Fibroblast of upper back skin (primary cell): ENCODE measurements around the gene OSR1.
"Not testable (repeated sequence)": the region's sequence is repeated elsewhere in the genome, so short reads cannot be mapped to it uniquely, and the experiment has no call there.

ENCODE experiments used
- DNase-seq: peaks from one replicate; pipeline ENCODE4 v3.0.0-alpha.2; 2013

Gene OSR1

DNA sequence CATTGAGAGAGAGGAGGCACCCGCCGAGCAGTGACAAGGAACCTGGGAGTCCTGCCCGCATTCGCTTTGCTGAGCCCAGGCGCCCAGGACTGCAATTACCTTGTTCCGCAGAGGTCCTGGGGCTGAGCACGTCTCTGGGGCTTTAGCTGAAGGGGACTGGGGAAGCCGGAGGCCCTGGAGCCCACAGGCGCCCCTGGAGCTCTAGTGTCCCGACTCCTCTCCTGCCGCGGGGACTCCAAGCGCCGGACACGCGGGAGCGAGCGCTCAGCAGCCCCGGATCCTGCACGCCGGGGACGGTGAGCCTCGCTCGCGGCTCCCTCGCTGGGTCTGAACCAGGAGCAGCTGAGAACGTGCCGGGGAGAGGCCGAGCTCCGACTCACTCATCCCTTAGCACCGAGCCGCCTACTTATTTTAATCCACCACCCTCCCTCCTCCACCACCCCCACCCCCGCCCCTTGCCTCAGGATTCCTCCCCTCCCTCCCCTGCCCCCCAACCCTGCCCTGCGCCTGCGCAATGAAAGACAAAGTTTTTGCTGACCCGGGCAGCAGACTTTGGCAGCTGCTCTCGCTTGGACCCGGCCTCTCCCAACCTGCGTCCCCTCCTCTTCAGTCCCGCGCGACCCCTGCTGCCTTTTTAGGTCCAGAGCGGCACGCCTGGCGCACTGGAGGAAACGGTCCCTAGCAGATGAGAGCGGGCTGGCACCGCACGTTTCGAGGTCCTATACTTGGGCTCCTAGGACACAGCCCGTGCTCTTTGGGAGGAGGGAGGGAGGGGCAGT lies at the start of gene OSR1:
Gene OSR1, minus strand, starts transcription at position 382 of the 779 bp plus-strand sequence. CDS start 4,818 bp downstream, outside the sequence.
- peak; percentile 69 for DNase-seq

DNA sequence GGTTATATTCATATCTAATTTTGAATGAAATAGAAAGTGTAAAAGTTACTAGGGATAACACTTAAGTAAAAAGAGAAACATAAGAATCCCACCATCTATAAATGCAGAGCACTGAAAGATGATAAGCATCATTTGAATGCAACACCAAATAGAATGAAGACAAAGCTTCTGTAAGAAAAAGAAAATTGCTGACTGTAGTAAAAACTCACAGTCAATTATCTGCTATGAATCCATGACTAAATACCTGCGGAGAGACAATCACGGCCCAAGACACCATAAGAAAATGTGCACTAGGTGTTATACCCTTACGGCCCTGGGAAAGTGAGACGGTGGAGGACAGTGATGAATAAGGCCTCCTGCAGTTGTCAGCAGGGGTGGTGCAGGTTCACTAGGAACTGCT lies 45.4 kb upstream of the OSR1 start:
- DNase-seq: no peak

DNA sequence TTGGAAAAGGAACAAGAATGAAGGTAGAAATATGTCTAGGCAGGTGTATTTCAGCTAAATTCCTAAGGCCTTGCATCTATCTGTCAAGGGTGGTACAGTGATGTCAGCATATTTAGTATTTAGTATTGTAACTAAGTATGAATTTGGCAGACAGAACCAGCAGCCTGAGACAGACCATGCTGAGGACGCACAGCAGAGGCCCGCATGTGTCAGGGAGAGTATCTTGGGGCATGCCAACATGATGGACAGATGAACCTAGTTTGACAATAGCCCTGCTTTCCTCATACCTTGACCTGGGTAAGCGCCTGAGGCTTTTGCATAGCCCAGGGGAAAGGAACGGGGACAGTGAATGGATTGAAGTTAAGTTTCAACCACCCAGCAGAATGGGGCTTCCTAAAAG lies 33.8 kb upstream of the OSR1 start:
- DNase-seq: no peak

DNA sequence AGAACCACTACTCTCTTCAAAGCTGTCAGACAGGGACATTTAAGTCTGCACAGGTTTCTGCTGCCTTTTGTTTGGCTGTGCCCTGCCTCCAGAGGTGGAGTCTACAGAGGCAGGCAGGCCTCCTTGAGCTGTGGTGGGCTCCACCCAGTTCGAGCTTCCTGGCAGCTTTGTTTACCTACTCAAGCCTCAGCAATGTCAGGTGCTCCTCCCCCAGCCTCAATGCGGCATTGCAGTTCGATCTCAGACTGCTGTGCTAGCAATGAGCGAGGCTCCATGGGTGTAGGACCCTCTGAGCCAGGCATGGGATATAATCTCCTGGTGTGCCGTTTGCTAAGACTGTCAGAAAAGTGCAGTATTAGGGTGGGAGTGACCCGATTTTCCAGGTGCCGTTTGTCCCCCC lies 31.0 kb upstream of the OSR1 start:
- DNase-seq: not testable (repeated sequence)

DNA sequence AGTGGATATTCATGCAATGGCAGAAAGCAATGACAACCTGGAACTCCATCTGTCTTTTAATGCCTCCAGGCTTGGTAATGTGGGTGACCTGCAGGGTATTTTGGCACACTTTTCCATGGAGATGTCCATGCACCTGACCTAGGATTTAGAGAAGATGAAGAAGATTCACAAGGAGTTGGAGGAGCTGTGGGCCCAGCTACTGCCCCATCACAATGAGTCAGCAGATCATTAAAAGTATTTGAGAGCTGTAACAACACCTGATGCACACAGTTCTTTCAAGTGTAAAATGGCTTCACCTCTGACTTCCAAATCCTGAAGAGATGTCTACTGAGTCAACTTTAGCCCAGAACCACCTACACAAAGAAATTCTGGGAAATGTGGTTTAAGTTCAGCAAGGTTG lies 22.1 kb upstream of the OSR1 start:
- DNase-seq: no peak

DNA sequence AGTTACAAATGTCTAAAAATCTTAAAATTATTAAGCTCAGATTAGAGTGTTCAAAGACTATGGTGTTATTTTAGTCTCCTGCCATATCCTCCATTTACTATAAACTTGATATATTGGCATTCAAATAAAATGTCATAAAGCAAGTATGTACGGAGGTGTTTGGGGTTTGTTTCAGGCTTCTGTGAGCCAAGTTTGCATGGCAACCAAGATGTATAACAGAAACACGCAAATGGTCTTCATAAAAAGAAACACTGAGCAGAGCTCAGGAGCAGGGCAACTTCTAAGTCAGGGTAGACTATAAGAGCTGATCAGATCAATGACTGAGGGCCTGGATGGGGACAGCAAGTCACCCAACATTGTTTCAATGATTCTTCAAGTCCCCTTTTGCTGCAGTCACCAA lies 20.5 kb upstream of the OSR1 start:
- no peak for DNase-seq

DNA sequence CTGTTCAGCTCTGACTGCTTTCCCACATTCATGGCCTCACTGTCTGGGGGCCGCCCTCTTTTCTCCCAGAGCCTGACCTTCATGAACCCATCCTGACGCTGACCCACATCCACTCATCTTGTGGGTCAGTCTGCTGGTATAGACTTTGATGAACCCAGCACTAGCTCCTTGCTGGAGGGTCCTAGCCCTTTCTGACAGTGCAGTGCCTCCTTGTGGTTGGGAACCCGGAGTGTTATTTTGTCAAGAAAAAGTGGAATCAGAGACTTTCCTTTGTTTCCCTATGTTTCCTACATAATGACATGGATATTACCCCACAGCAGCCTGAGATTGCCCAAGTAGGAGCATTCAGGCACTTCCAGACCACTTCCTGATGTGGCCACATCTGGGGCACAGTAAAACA lies 19.3 kb upstream of the OSR1 start:
- no peak for DNase-seq

DNA sequence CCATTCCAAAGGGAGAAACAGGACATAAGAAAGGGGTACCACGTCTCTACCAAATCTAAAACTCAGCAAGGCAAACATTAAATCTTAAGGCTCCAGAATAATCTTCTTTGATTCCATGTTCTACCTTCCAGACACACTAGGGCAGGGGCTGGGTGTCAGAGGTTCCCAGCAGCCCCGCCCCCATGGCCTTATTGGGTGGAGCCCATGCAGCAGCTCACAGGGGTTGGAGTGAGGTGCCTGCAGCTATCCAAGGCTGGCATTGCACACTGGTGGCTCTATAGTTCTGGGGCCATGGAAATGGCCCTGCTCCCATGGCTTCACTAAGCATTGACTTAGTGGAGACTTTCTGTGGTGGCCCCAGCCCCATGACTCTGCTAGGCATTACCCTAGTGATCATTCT lies 14.9 kb upstream of the OSR1 start:
- DNase-seq: no peak

DNA sequence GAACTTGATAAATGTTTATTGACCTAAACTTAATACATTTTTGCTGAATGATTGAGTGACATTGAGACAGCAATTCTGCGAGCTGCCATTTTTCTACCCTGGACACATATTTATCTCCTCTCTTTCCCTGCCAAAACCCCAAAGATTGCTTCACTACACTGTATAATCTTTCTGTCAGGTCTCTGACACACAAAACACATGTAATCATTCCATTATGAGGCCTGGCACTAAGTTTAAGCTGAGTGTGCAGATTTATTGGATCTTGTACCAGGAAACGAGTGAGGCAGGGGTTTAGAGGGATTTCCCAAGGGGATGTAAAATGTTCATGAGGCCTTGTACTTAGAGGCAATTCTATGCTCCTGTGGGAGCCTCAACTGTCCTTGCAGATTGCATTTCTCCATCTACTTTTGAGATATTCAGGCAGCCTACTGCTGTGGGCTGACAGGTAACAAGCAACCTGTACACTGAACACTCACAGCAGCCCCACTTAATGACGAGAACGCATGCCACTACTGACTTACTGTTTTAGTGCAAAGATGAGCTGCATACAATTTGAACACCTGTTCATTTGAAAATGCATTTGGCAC lies 13.7 kb upstream of the OSR1 start:
- peak; percentile 40 for DNase-seq

DNA sequence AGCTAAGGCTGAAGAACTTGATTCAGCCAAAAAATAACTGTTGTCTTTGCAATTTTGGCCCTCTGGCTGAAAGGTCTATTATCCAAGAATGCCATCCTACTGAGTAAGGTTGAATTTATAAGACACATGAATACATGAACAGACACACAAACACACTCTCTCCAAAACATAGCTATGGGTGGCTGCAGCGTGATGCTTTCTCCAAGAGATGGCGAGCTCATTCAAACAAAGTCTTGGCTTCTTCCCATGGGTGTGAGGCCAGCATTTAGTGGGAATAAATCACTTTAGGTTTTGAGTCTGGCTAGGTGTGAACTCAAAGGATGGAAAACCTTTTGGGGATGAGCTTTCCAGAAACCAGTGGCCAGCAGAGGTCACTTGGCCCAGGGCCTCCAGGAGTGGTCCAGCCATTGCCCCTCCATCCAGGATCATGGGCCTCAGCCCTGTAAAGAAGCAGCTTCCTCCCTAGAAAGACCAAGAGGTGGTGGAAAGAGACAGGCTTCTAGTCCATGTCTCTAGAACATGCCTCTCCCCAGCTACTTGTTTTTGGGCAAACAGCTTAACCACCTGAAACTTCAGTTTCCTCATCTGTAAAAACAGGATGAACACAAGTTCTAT lies 11.0 kb upstream of the OSR1 start:
- DNase-seq: peak; percentile 62

DNA sequence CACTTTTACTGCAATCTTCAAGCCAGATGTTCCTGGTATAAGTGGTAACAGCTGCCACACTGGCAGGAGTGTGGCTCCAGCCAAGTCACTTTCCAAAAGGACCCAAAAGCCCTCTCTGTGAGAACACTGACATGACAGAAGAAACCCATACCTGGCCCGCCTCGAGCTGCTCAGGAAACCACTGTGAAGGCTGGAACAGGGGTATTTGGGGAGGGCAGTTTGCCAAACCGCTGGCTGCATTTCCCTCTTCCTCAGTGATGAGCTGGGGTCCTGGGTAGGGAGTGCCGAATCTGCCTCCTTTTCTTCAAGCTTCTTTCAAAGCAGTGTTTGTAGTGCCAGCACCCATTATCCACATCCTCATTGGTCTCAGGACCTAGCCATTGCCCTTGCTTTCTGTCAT lies 10.3 kb upstream of the OSR1 start:
- DNase-seq: no peak

DNA sequence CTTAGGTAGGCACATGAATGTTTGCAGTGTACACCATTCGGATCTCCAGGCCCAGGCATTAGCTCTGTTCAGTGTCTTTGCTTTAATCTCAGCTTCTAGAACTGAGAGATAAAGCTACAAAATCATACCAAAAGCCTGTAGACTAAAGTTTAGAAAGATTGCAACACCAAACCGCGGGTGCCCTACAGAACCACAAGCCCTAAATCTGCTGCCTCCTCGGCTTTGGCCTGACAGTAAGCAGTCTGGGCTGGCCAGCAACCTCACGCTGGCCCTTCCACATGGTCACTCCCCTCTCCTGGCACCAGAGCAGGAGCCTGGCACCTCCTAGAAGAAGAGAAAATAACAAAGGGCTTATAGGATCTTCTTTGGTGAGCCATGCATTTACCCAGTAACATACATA lies 8.9 kb upstream of the OSR1 start:
- no peak for DNase-seq

DNA sequence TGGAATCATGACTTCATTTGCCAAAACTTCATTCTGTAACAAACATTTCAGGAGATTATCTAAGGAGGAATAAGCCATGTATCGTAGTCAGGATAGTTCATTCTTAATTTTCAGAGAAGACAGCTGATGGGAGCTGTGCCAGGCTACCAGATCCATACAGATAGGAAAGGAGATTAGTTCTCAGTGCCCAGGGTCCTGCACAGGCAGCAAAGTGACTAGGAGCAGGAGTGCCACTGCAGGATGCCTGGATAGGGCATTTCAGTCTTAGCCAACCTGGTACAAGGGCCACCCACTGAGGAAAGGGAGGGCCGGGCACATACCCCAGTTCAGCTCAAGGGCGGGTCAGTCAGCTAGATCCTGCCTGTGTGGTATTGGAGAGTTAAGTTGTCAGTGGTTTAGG lies 6.7 kb upstream of the OSR1 start:
- no peak for DNase-seq

DNA sequence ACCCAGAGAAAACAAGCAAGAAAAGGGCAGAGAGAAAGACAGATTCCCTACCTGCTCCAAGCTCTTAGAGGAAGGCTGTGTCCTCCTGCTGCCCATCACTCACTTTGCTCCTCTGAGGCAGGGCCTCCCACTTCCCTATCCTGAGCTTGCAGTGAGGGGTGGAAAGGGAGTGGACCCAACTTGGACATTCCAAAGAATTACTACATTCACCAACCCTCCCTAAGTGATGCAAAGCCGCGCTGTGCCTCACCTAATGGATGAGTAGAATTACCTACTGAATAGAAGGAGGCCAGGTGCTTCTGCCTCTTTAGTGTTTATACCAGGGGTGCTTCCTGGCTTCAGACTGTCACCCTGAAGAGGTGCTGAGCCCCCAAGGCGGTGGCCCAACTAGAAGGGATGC lies 5.6 kb upstream of the OSR1 start:
- DNase-seq: no peak

DNA sequence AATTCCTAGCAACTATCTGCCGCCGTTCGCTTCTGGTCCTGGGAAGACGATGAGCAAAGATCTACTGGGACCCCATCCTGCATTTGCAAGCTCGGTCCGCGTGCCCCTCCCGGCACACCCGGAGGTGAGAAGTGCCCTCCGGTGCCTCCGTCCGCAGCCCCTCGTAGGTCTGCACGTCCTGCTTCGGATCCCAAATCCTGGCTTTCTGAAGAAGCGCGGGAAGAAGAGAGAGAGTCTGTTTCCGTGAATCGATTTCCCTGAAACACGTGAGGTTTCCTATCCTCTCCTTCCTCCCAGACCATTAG lies 5.0 kb upstream of the OSR1 start:
- no peak for DNase-seq

DNA sequence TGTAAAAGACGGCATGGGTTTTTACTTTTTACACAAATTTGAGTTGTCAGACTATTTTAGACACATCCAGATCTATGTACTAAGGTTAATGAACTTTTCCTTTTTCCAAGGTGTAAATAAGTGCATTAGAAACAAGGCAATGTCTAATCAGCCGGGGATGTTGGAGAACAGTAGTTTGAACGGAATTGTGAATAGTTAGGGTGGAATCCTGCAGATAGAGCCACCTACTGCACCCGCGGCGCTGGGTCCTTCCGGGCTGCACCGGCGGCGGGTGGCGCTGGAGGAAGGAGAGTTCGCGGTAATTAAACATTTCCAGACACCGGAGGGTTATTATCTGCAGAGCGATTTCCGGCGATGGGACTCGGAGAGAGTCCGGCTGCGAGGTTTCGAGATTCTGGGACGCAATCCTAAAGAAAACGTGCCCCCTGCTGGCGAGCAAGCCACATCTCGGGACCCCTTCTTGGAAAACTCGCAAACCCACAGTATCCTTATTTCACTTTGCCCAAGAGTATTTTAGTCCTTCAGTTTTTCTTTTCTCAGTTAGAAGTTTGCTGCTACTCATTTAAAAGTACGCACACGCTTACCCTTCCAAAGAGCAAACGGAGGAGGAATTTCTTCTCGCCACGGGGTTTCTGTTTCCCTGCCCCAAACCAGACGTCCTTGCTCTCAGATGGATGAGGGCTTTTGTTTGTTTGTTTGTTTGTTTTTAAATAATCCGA lies 4.5 kb upstream of the OSR1 start:
- DNase-seq: peak; percentile 86

DNA sequence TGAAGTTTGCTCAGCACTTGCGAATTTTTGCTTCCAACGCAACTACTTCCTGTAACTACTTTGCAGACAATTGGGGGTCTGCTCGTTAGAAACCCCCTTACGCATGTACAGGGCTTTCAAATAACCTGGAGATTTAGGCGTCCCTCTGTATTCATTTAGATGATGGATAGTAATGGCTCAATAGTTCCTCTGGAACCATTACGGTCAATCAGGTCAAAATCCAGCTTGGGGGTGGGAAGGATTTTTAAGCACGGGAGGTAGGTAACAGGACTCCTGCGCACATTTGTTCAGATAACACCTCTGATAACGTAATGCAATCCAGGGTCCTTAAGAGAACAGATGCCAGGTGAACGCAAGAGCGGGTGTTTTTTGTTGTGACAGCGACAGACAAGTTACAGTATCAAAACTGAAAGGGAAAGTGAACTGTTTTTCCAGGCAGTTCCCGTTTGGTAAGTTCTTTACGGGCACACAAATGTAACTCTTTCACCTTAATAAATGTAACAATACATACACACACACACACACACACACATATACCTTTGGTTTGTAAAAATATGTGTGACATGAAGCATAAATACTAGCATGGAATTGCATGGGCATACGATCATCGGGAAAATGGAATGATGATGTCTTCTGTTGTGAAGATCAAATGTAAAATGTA lies 3.8 kb upstream of the OSR1 start:
- DNase-seq: no peak

DNA sequence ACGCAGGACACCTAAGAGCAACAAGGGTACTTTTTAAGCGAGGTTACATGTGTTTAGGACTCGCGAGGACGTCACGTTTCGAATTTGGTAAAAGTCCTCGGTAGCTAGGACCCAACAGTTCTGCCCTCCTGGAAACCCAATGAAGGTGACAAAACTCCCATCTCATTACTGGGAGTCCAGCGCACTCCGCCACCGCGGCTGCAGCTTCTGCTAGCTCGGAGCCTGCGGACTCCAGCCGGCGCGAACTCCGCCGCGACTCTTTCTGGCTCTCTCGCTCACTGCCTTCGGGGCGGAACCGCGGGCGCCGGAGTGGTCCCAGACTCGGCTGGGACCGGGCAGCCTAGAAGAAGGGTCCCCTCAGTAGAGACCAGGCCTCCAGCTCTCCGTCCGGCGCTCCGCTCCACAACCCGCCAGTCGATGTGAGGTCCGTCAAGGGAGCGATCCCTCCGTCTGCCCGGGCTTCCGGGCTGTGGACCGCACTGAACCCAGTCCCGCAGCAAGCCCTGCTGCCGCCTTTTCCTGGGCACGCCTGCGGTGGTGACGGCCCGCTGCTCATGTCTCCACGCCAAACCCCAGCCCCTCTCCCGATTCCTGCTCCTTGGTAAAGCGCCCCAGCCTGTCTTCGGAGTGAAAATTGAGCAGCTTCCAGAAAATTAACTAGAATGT lies 3.0 kb upstream of the OSR1 start:
- no peak for DNase-seq

DNA sequence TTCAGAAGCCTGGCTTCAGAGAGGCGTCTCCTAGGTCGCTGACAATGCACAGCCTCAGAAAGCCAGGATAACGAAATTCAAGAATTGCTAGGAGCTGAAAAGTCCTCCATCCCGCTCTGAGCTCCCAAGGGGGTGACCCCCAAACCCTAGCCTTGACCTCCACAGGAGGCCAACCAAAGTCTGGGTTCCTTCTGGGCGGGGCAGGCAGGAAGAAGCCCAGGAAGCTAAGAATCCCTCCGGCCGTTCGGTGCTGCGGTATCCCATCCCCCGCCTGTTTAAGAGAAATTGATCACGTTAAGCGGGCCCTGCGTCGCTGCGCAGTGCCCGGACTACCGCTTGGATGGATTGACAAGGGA lies 2.5 kb upstream of the OSR1 start:
- no peak for DNase-seq

DNA sequence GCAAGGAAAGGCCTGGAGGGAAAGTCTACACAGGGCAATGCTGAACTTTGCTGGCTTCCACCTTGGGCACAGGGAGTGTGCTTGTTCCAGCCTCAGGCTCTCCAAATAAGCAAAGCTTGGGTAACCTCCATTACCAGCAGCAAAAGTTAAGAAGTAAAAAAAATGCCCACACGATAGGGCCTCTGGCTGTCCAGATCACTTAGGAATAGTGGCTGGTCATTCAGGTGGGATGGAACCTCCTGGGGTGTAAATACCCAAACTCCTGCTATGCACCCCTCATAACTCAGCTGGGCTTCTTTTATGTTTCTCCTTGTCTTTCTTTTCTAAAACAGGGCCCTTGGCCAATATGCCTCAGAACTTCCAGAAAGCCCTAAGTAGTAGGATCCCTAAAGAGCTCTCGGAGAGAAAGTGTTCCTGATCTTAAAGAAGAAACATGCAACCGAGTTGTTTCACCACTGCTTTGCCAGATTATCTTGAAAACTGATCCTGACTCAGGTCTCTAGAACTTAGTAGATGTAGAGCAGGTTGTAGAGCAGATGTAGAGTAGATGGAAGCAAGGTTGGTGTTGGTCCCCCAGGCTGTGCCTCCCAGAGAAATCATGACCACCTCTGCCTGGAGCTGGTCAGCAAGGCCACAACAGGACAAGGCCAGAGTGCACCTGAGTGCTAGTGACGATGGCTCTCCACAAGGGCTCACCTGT lies 2.0 kb upstream of the OSR1 start:
- no peak for DNase-seq

DNA sequence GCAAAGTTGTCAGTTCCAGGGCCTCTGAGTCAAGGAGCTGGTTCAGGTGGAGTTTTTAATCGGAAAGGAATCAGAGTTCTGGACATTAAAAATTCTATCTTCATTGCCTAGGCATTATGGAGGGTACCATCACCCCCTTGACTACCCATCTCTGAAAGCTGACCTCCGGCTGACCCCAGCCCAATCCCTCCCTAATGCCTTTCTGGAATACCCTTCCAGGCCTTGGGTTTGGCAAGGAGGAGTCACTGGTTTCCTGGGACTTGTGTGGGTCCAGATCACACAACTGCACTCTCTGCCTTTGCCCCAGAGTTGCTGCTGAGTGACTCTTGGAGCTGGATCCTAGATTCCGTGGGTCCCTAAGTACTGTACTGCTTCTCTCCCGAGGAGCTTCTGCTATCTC lies 1.0 kb upstream of the OSR1 start:
- no peak for DNase-seq

DNA sequence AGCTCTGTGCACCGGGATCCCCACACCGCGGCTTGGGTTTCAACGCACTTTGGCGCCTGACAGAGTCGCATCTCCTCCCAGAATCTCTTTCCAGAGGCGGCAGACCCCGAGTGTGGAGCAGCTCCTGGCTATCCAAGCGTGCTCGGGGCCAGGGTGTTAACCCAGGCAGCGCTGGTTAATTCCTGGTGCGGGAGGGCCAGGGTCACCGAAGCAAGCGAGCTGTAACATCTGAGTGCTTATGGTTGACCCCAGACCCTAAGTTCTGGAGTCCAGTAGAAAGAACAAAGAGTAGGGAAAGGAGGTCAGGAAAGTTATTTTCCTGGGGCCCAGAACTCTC lies 566 bp upstream of the OSR1 start:
- DNase-seq: no peak
